ENCODE results near the gene NELL2.

NELL2 gene

DNA sequence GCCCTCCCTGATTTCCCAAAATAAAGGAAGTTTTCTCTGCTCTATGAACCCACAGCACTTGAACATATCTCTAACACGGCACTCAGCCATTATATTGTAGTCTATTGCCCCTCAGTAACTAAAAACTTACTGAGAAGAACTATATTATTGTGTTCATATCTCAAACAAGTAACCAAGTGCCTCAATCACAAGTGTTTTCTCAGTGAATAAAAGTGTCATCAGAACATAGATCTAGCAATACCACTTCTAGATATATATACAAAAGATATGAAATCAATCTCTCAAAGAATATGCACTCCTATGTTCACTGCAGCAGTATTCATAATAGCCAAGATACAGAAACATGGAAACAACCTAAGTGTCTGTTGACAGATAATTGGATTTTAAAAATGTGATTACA is 138.1 kb downstream of the NELL2 start:
- DNase-seq (ENCODE audit: extremely low spot score), result no peak
- no peak for TF ChIP-seq FOXM1 (IDR thresholded peaks at IDR 0.05; ENCODE audit: borderline replicate concordance)
- TF ChIP-seq, protein P1, sequence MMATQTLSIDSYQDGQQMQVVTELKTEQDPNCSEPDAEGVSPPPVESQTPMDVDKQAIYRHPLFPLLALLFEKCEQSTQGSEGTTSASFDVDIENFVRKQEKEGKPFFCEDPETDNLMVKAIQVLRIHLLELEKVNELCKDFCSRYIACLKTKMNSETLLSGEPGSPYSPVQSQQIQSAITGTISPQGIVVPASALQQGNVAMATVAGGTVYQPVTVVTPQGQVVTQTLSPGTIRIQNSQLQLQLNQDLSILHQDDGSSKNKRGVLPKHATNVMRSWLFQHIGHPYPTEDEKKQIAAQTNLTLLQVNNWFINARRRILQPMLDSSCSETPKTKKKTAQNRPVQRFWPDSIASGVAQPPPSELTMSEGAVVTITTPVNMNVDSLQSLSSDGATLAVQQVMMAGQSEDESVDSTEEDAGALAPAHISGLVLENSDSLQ (IDR thresholded peaks at IDR 0.05), result no peak
- TF ChIP-seq ARNT (IDR thresholded peaks at IDR 0.05), result no peak
- no peak for TF ChIP-seq TARDBP (IDR thresholded peaks at IDR 0.05)
- TF ChIP-seq BHLHE40 (IDR thresholded peaks at IDR 0.05; ENCODE audit: borderline replicate concordance), result no peak
- no peak for TF ChIP-seq HDGF (IDR thresholded peaks at IDR 0.05; ENCODE audit: borderline replicate concordance)
- no peak for TF ChIP-seq CTBP1 (IDR thresholded peaks at IDR 0.05; ENCODE audit: borderline replicate concordance)
- no peak for TF ChIP-seq SP1 (IDR thresholded peaks at IDR 0.05)
- no peak for TF ChIP-seq NFRKB (IDR thresholded peaks at IDR 0.05)
- no peak for TF ChIP-seq ELF4 (IDR thresholded peaks at IDR 0.05)
- TF ChIP-seq FOXK2 (IDR thresholded peaks at IDR 0.05), result no peak
- TF ChIP-seq ZNF384 (IDR thresholded peaks at IDR 0.05), result no peak
- TF ChIP-seq SUZ12 (IDR thresholded peaks at IDR 0.05), result no peak
- no peak for TF ChIP-seq LEF1 (IDR thresholded peaks at IDR 0.05; ENCODE audit: borderline replicate concordance)
- TF ChIP-seq FOXA1 (IDR thresholded peaks at IDR 0.05), result no peak
- TF ChIP-seq L3MBTL2 (conservative IDR thresholded peaks at IDR 0.05), result no peak
- POLR2A ChIA-PET, result no interaction called here
- CTCF ChIA-PET, result no interaction called here

DNA sequence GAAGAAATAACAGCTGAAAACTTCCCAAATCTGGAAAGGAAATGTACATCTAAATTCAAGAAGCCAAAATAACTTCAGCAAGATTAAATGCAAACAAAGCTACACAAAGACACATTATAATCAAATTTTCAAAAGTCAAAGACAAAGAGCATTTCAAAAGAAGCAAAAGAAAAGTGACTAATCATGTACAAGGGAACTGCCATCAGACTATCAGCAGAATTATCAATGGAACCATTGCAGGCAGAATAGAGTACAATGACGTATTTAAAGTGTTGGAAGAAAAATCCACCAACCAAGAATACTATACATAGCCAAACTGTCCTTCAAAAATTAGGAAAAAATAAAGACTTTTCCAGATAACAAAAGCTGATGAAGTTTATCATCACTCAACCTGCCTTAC is 147.5 kb downstream of the NELL2 start:
- POLR2A ChIA-PET, result no interaction called here
- no peak for DNase-seq (ENCODE audit: extremely low spot score)
- TF ChIP-seq ELF4 (IDR thresholded peaks at IDR 0.05), result no peak
- TF ChIP-seq BHLHE40 (IDR thresholded peaks at IDR 0.05; ENCODE audit: borderline replicate concordance), result no peak
- TF ChIP-seq L3MBTL2 (conservative IDR thresholded peaks at IDR 0.05), result no peak
- TF ChIP-seq HDGF (IDR thresholded peaks at IDR 0.05; ENCODE audit: borderline replicate concordance), result no peak
- CTCF ChIA-PET, result no interaction called here

DNA sequence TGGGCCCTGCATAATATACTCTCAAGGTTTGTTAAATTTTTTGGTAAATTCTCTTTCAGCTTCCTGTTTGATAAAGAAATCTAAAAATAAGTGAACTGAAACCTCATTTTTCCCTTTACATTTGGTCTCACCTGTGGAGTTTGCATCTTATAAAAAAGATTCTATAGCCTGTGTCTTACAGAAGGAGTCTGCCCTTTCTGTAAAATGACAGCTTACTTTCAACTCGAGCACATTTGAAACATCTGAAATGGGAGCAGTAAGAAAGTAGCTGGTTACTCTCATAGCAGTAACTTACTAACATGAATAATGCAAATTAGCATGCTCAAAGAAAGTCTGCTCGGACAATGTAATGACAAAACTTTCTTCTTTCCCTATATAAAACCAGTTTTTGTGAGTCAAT is 155.8 kb downstream of the NELL2 start:
- POLR2A ChIA-PET, result no interaction called here
- no peak for DNase-seq (ENCODE audit: extremely low spot score)
- CTCF ChIA-PET, result no interaction called here
- TF ChIP-seq HDGF (IDR thresholded peaks at IDR 0.05; ENCODE audit: borderline replicate concordance) (no peak), TARDBP (IDR thresholded peaks at IDR 0.05) (no peak), FOXM1 (IDR thresholded peaks at IDR 0.05; ENCODE audit: borderline replicate concordance) (no peak), ELF4 (IDR thresholded peaks at IDR 0.05) (no peak), L3MBTL2 (conservative IDR thresholded peaks at IDR 0.05) (no peak), SP1 (IDR thresholded peaks at IDR 0.05) (no peak), FOXA1 (IDR thresholded peaks at IDR 0.05) (no peak), CTBP1 (IDR thresholded peaks at IDR 0.05; ENCODE audit: borderline replicate concordance) (no peak), ZNF384 (IDR thresholded peaks at IDR 0.05) (no peak)

DNA sequence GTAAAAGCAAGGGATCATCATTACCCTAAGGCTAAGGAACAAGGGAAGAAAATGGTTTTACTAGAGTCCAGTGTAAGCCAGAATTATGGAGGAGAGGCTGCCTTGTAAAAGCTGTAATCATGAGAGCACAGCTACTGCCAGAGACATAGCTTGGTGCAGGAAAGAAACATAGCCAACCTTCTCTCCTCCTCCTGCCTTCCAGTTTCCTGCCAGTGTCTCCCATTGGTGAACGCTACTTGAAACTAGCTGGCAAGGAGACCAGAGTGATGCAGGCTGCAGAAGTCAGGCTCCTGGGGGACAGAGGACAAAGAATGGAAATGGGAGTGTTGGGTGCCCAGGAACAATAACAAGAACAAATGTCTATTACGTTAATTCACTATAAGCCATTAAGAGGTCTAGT is 158.5 kb downstream of the NELL2 start:
- DNase-seq (ENCODE audit: extremely low spot score), result no peak
- TF ChIP-seq L3MBTL2 (conservative IDR thresholded peaks at IDR 0.05) (no peak), FOXK2 (IDR thresholded peaks at IDR 0.05) (no peak), BHLHE40 (IDR thresholded peaks at IDR 0.05; ENCODE audit: borderline replicate concordance) (no peak), LEF1 (IDR thresholded peaks at IDR 0.05; ENCODE audit: borderline replicate concordance) (no peak), SP1 (IDR thresholded peaks at IDR 0.05) (no peak), SUZ12 (IDR thresholded peaks at IDR 0.05) (no peak), ZNF384 (IDR thresholded peaks at IDR 0.05) (no peak), FOXM1 (IDR thresholded peaks at IDR 0.05; ENCODE audit: borderline replicate concordance) (no peak), NFRKB (IDR thresholded peaks at IDR 0.05) (no peak), TARDBP (IDR thresholded peaks at IDR 0.05) (no peak), ELF4 (IDR thresholded peaks at IDR 0.05) (no peak), FOXA1 (IDR thresholded peaks at IDR 0.05) (no peak), ARNT (IDR thresholded peaks at IDR 0.05) (no peak), HDGF (IDR thresholded peaks at IDR 0.05; ENCODE audit: borderline replicate concordance) (no peak), CTBP1 (IDR thresholded peaks at IDR 0.05; ENCODE audit: borderline replicate concordance) (no peak)
- TF ChIP-seq, protein P1 (IDR thresholded peaks at IDR 0.05), result no peak
- ChIA-PET POLR2A (no interaction called here), CTCF (no interaction called here)

DNA sequence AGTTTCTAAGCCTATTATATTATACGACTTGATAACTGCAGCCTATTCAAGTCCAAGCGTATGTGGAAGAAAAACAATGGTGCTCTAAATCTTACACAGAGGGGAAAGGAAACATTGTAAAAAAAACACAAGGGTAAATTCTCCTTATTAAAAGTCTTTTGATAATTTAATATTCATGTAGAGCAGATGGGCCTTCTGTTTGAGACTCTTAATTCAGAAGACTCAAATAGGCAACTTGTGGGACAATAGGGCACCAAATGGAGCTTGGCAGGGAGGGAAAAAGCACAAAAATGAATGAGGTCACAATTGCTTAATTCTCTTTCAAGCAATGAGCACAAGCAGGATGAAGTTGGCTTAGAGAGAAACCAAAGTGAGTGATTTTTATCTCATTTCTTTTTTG is 159.4 kb downstream of the NELL2 start:
- ChIA-PET POLR2A (no interaction called here), CTCF (no interaction called here)
- TF ChIP-seq L3MBTL2 (conservative IDR thresholded peaks at IDR 0.05), result no peak
- no peak for TF ChIP-seq ZNF384 (IDR thresholded peaks at IDR 0.05)
- no peak for TF ChIP-seq ELF4 (IDR thresholded peaks at IDR 0.05)
- TF ChIP-seq ARNT (IDR thresholded peaks at IDR 0.05), result no peak
- TF ChIP-seq HDGF (IDR thresholded peaks at IDR 0.05; ENCODE audit: borderline replicate concordance), result no peak
- TF ChIP-seq FOXK2 (IDR thresholded peaks at IDR 0.05), result no peak
- no peak for TF ChIP-seq FOXA1 (IDR thresholded peaks at IDR 0.05)
- TF ChIP-seq BHLHE40 (IDR thresholded peaks at IDR 0.05; ENCODE audit: borderline replicate concordance), result no peak
- TF ChIP-seq LEF1 (IDR thresholded peaks at IDR 0.05; ENCODE audit: borderline replicate concordance), result no peak
- no peak for TF ChIP-seq SUZ12 (IDR thresholded peaks at IDR 0.05)
- no peak for DNase-seq (ENCODE audit: extremely low spot score)

DNA sequence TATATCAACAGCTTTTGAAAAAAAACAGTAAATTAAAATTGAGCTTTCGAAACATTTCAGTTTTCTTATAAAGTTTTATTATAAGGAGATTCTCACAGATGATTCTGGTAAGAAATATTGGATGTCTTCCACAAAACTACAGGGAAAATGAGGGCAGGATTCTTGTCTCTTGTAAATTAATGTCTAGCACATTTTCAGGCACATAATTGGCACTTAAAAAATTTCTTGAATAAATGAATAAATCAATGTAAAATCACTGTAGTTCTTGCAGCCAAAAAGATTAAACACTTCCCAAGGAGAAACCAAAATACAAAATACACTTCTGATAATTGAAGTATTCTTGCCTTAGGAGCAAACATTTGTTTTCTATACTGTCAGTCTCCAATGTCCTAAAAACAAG is 164.4 kb downstream of the NELL2 start:
- no peak for DNase-seq (ENCODE audit: extremely low spot score)
- no peak for TF ChIP-seq ZNF384 (IDR thresholded peaks at IDR 0.05)
- TF ChIP-seq NFRKB (IDR thresholded peaks at IDR 0.05), result no peak
- TF ChIP-seq SUZ12 (IDR thresholded peaks at IDR 0.05), result no peak
- TF ChIP-seq CTBP1 (IDR thresholded peaks at IDR 0.05; ENCODE audit: borderline replicate concordance), result no peak
- TF ChIP-seq HDGF (IDR thresholded peaks at IDR 0.05; ENCODE audit: borderline replicate concordance), result no peak
- TF ChIP-seq TARDBP (IDR thresholded peaks at IDR 0.05), result no peak
- TF ChIP-seq, protein P1 (IDR thresholded peaks at IDR 0.05), result no peak
- no peak for TF ChIP-seq ELF4 (IDR thresholded peaks at IDR 0.05)
- no peak for TF ChIP-seq SP1 (IDR thresholded peaks at IDR 0.05)
- no peak for TF ChIP-seq BHLHE40 (IDR thresholded peaks at IDR 0.05; ENCODE audit: borderline replicate concordance)
- no peak for TF ChIP-seq FOXK2 (IDR thresholded peaks at IDR 0.05)
- ChIA-PET POLR2A (no interaction called here), CTCF (no interaction called here)

Measured in HEK293T (cell line).